CD14-positive monocyte (primary cell): ENCODE results near the gene BHLHE41. TPM values are rescaled to one million over a fixed set of nuclear protein-coding genes. Genes with fewer than 3 reads are reported as not detected.

Source experiments
- DNase-seq, 3 donors: peaks; one replicate each; pipeline ENCODE4 v3.0.0-alpha.2; 2011 to 2022
- H2AFZ ChIP-seq: 2 replicates; pipeline ENCODE4 v1.6.0; 2012; ENCODE audit warnings: mild to moderate bottlenecking, low read depth, low read length, inconsistent platforms; ENCODE audit not compliant: insufficient read depth, poor library complexity, severe bottlenecking
- H3K27ac ChIP-seq, 2 donors: 1 replicate in 1 of 2; 2 replicates in 1 of 2; pipeline ENCODE4 v1.5.1; 2012 to 2013; ENCODE audit warnings: low read length in 2 of 2, control low read depth in 1 of 2, inconsistent platforms in 1 of 2, low read depth in 1 of 2, mild to moderate bottlenecking in 1 of 2
- H3K27me3 ChIP-seq, 2 donors: one replicate each; pipeline versions ENCODE4 v1.6.0 to v1.6.1; 2011 to 2013; ENCODE audit warnings: low read length in 2 of 2; ENCODE audit not compliant: control insufficient read depth in 2 of 2, insufficient read depth in 2 of 2
- H3K36me3 ChIP-seq, 2 donors: replicated peaks in 1 of 2; 1 replicate in 1 of 2; 2 replicates in 1 of 2; pipeline versions ENCODE4 v1.5.1 to v1.6.1; 2012 to 2013; ENCODE audit warnings: low read length in 2 of 2, control low read depth in 1 of 2, inconsistent platforms in 1 of 2, mild to moderate bottlenecking in 1 of 2; ENCODE audit not compliant: insufficient read depth in 2 of 2, control insufficient read depth in 1 of 2
- H3K4me1 ChIP-seq, 2 donors: 1 replicate in 1 of 2; 2 replicates in 1 of 2; pipeline versions ENCODE4 v1.5.1 to v1.6.1; 2012 to 2013; ENCODE audit warnings: low read length in 2 of 2, control low read depth in 1 of 2, inconsistent platforms in 1 of 2, mild to moderate bottlenecking in 1 of 2, moderate library complexity in 1 of 2; ENCODE audit not compliant: insufficient read depth in 2 of 2, control insufficient read depth in 1 of 2
- H3K4me2 ChIP-seq: replicated peaks from 2 replicates; pipeline ENCODE3; 2012; ENCODE audit warnings: low read length, moderate library complexity, mild to moderate bottlenecking; ENCODE audit not compliant: poor library complexity, severe bottlenecking; ENCODE audit errors: extremely low read depth
- H3K4me3 ChIP-seq, 3 experiments: fragments of 200-600 bp in 1 of 3; sonication (generic) in 1 of 3; replicated peaks in 1 of 3; 1 replicate in 2 of 3; 2 replicates in 1 of 3; pipeline ENCODE4 v1.5.1; 2011 to 2013; ENCODE audit warnings: low read length in 3 of 3, mild to moderate bottlenecking in 3 of 3, control low read depth in 2 of 3, low read depth in 2 of 3, inconsistent platforms in 1 of 3, moderate library complexity in 1 of 3
- H3K79me2 ChIP-seq: 2 replicates; pipeline ENCODE4 v1.6.0; 2012; ENCODE audit warnings: mild to moderate bottlenecking, control low read depth, inconsistent platforms, low read length, moderate library complexity; ENCODE audit not compliant: insufficient read depth
- H3K9ac ChIP-seq: 2 replicates; pipeline ENCODE4 v1.6.0; 2017; ENCODE audit warnings: low read length, mild to moderate bottlenecking; ENCODE audit not compliant: insufficient read depth, poor library complexity, severe bottlenecking
- H3K9me3 ChIP-seq, 2 donors: replicated peaks in 1 of 2; 1 replicate in 1 of 2; 2 replicates in 1 of 2; pipeline versions ENCODE4 v1.5.1 to v1.6.1; 2012 to 2013; ENCODE audit warnings: low read length in 2 of 2, control low read depth in 1 of 2; ENCODE audit not compliant: control insufficient read depth in 1 of 2, insufficient read depth in 1 of 2
- H4K20me1 ChIP-seq: 2 replicates; pipeline ENCODE4 v1.6.0; 2012; ENCODE audit warnings: mild to moderate bottlenecking, low read length, control low read depth, moderate library complexity; ENCODE audit not compliant: insufficient read depth
- H3K27ac Mint-ChIP-seq, 7 donors: one replicate each; pipeline ENCODE4 v1.8.0; 2020; ENCODE audit warnings: mild to moderate bottlenecking in 7 of 7, mixed read lengths in 7 of 7, moderate library complexity in 6 of 7, inconsistent platforms in 2 of 7
- H3K27me3 Mint-ChIP-seq, 3 donors: one replicate each; pipeline ENCODE4 v1.8.0; 2021 to 2022; ENCODE audit warnings: low read depth in 3 of 3, mild to moderate bottlenecking in 3 of 3, mixed read lengths in 3 of 3, moderate library complexity in 3 of 3, inconsistent platforms in 1 of 3
- H3K36me3 Mint-ChIP-seq, 2 donors: one replicate each; pipeline ENCODE4 v1.8.0; 2020; ENCODE audit warnings: mixed read lengths in 2 of 2, inconsistent platforms in 1 of 2, mild to moderate bottlenecking in 1 of 2
- H3K4me1 Mint-ChIP-seq: one replicate; pipeline ENCODE4 v1.8.0; 2020; ENCODE audit warnings: mild to moderate bottlenecking, mixed read lengths
- H3K4me3 Mint-ChIP-seq, 2 donors: one replicate each; pipeline ENCODE4 v1.8.0; 2020; ENCODE audit warnings: mild to moderate bottlenecking in 2 of 2, mixed read lengths in 2 of 2, moderate library complexity in 1 of 2
- H3K9me3 Mint-ChIP-seq, 7 donors: one replicate each; pipeline ENCODE4 v1.8.0; 2020 to 2022; ENCODE audit warnings: mixed read lengths in 7 of 7, mild to moderate bottlenecking in 6 of 7, moderate library complexity in 6 of 7, inconsistent platforms in 2 of 7
- WGBS: methylation state at CpG from one replicate; pipeline ENCODE4 v1.1.5; 2013; ENCODE audit warnings: missing lambda C conversion rate; ENCODE audit not compliant: insufficient coverage; 5-methylcytosine and 5-hydroxymethylcytosine counted together
- intact Hi-C, 2 donors: fragments of 100-400 bp; cut with micrococcal nuclease; formaldehyde crosslinking; loops; one replicate each; pipeline versions ENCODE4 v1.15.0 to v1.15.1; 2023
- polyA plus RNA-seq, 3 donors: library from polyadenylated mRNA; depleted of rRNA in 1 of 3; unstranded in 2 of 3; stranded (reverse) in 1 of 3; fragments of 300-500 nt in 2 of 3; fragments of >200 nt in 1 of 3; fragmentation: Illumina TruSeq in 2 of 3; gene quantifications; 1 replicate in 2 of 3; 2 replicates in 1 of 3; pipeline ENCODE4 v1.2.3, GENCODE V29; 2012 to 2021
- TF ChIP-seq, protein P1 (sequence below): fragments of 200-600 bp; IDR thresholded peaks from one replicate; pipeline ENCODE4 v1.8.0; 2022; ENCODE audit warnings: antibody characterized with exemption, mild to moderate bottlenecking

The BHLHE41 gene
- polyA plus RNA-seq, 3 donors, result 0.03 TPM; not detected in 2

DNA sequence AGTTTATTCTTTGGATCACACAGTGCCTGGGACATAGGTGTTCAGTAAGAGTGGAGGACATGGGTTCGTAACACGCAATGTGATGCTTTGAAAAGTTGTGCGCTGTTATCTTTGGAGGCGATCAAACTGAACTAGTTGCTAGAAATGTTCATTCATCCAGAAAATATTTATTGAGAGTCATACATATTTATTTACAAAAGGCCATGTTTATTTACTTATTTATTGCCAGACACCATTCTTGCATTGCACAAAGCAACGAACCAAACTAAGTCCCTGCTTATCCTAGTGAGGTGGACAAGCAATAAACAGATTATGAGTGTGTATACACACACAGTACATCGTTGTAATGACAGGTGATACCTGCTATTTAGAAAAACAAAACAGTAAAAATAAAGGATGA lies 12.6 kb downstream of the BHLHE41 start:
- Mint-ChIP-seq H3K27ac (no peak overlapping the region), H3K27me3 (peaks cover 8 to 22% (median 8%) of the 10 kb centered on the region in 3 donors), H3K36me3 (no peaks in the 10 kb centered on the region), H3K9me3 (no peaks in the 10 kb centered on the region), H3K4me3 (no peak overlapping the region), H3K4me1 (peaks cover 14% of the 10 kb centered on the region)
- Histone ChIP-seq H3K9ac (no peak overlapping the region), H3K4me1 (peaks cover 14 to 19% of the 10 kb centered on the region in 2 donors), H3K4me3 (no peak overlapping the region), H3K27me3 (peaks cover 0 to 5% of the 10 kb centered on the region in 2 donors), H3K79me2 (no peaks in the 10 kb centered on the region), H3K27ac (no peak overlapping the region), H4K20me1 (no peaks in the 10 kb centered on the region), H2AFZ (no peak overlapping the region), H3K9me3 (no peaks in the 10 kb centered on the region), H3K36me3 (no peaks in the 10 kb centered on the region), H3K4me2 (no peak overlapping the region)
- no CpG with 5 or more reads among the region's 6 CpGs for WGBS
- TF ChIP-seq, protein P1, sequence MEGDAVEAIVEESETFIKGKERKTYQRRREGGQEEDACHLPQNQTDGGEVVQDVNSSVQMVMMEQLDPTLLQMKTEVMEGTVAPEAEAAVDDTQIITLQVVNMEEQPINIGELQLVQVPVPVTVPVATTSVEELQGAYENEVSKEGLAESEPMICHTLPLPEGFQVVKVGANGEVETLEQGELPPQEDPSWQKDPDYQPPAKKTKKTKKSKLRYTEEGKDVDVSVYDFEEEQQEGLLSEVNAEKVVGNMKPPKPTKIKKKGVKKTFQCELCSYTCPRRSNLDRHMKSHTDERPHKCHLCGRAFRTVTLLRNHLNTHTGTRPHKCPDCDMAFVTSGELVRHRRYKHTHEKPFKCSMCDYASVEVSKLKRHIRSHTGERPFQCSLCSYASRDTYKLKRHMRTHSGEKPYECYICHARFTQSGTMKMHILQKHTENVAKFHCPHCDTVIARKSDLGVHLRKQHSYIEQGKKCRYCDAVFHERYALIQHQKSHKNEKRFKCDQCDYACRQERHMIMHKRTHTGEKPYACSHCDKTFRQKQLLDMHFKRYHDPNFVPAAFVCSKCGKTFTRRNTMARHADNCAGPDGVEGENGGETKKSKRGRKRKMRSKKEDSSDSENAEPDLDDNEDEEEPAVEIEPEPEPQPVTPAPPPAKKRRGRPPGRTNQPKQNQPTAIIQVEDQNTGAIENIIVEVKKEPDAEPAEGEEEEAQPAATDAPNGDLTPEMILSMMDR, result no peak
- intact Hi-C loops, result no loop called here
- DNase-seq, result no peak

DNA sequence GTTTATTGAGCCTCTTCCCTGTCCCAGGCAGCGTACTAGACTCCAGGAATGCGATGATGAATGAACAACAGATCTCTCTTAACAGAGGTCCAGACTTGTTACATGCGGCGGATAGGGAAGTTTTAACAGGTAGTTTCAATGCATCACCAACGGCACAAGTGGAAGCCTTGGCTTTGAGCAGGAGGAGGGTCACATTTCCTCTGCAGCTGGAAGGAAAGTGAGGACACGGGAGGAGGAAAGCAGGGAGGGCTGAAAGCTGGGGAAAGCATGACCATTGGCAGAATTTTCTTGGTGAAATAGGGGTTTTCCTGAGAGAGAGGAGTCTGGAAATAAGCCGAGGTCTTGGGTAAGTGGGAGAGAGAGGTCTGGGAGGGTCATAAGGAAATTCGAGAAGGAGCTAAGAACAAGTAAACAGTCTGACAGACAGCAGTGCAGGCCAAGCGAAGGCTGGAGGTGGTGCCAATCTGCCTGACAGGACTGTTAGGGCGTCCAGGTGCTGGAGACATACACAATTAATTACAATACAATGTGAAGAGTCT lies 15.4 kb downstream of the BHLHE41 start:
- Histone ChIP-seq H3K36me3 (no peaks in the 10 kb centered on the region), H3K9ac (no peak overlapping the region), H3K79me2 (no peaks in the 10 kb centered on the region), H3K4me2 (no peak overlapping the region), H3K4me3 (no peak overlapping the region), H3K9me3 (no peaks in the 10 kb centered on the region), H3K27me3 (no peaks in the 10 kb centered on the region), H3K4me1 (peaks cover 10 to 14% of the 10 kb centered on the region in 2 donors), H2AFZ (no peak overlapping the region), H4K20me1 (no peaks in the 10 kb centered on the region), H3K27ac (no peak overlapping the region)
- H3K9me3 Mint-ChIP-seq, result no peaks in the 10 kb centered on the region
- DNase-seq, result no peak
- WGBS, result 84% methylated on average over 3 of the region's 10 CpGs
- H3K27me3 Mint-ChIP-seq, result peaks cover 2 to 16% (median 2%) of the 10 kb centered on the region in 3 donors
- H3K4me3 Mint-ChIP-seq, result no peak overlapping the region
- peaks cover 13% of the 10 kb centered on the region for H3K4me1 Mint-ChIP-seq
- TF ChIP-seq, protein P1, result no peak
- H3K36me3 Mint-ChIP-seq, result no peaks in the 10 kb centered on the region
- H3K27ac Mint-ChIP-seq, result no peak overlapping the region
- intact Hi-C loops, result no loop called here
